Skeletal muscle satellite cell (primary cell): ENCODE measurements around the gene SHISAL1.
"Not testable (repeated sequence)": the region's sequence is repeated elsewhere in the genome, so short reads cannot be mapped to it uniquely, and the experiment has no call there.

ENCODE experiments used
- H3K27me3 ChIP-seq: 2 replicates; pipeline ENCODE4 v1.7.0; 2013; ENCODE audit warnings: low read length; ENCODE audit not compliant: control insufficient read depth, insufficient read depth
- H3K36me3 ChIP-seq: 2 replicates; pipeline ENCODE4 v1.7.0; 2013; ENCODE audit warnings: mild to moderate bottlenecking, control low read depth, low read length; ENCODE audit not compliant: insufficient read depth
- H3K4me1 ChIP-seq: 2 replicates; pipeline ENCODE4 v1.7.0; 2013; ENCODE audit warnings: low read length; ENCODE audit not compliant: control insufficient read depth, insufficient read depth
- H3K4me2 ChIP-seq: 2 replicates; pipeline ENCODE4 v1.7.0; 2013; ENCODE audit warnings: mild to moderate bottlenecking, low read length
- H3K4me3 ChIP-seq: 2 replicates; pipeline ENCODE4 v1.7.0; 2013; ENCODE audit warnings: low read length
- H3K9ac ChIP-seq: 2 replicates; pipeline ENCODE4 v1.7.0; 2013; ENCODE audit warnings: mild to moderate bottlenecking, low read depth, low read length, moderate library complexity
- H3K9me3 ChIP-seq: replicated peaks from 2 replicates; pipeline ENCODE4 v1.7.0; 2013; ENCODE audit warnings: mild to moderate bottlenecking, control low read depth, low read length

Gene SHISAL1

GRCh38 chr22:44246615-44247326, 66.0 kb downstream of the SHISAL1 start:
- Histone ChIP-seq H3K4me1 (no peaks in the 10 kb centered on the region), H3K9me3 (no peaks in the 10 kb centered on the region)

GRCh38 chr22:44245867-44246266, 66.9 kb downstream of the SHISAL1 start:
- Histone ChIP-seq H3K4me2 (no peak overlapping the region), H3K9ac (no peak overlapping the region), H3K27me3 (peaks cover 29% of the 10 kb centered on the region), H3K9me3 (no peaks in the 10 kb centered on the region), H3K4me1 (no peaks in the 10 kb centered on the region), H3K36me3 (no peaks in the 10 kb centered on the region), H3K4me3 (no peak overlapping the region)

More at GRCh38 chr22:44246615-44247326, 66.0 kb downstream of the SHISAL1 start:
- no peak overlapping the region for H3K4me2 ChIP-seq
- no peak overlapping the region for H3K4me3 ChIP-seq
- peaks cover 25% of the 10 kb centered on the region for H3K27me3 ChIP-seq
- H3K9ac ChIP-seq, result no peak overlapping the region
- no peaks in the 10 kb centered on the region for H3K36me3 ChIP-seq

- H3K9me3 ChIP-seq, result no peaks in the 10 kb centered on the region
- no peak overlapping the region for H3K4me2 ChIP-seq
- H3K4me3 ChIP-seq, result no peak overlapping the region
- H3K27me3 ChIP-seq, result peaks cover 32% of the 10 kb centered on the region
- no peak overlapping the region for H3K9ac ChIP-seq
- no peaks in the 10 kb centered on the region for H3K4me1 ChIP-seq
- no peaks in the 10 kb centered on the region for H3K36me3 ChIP-seq
Observed at GRCh38 chr22:44245438-44245837, 67.3 kb downstream of the SHISAL1 start.

- H3K9me3 ChIP-seq, result no peaks in the 10 kb centered on the region
- H3K36me3 ChIP-seq, result no peaks in the 10 kb centered on the region
- H3K4me2 ChIP-seq, result no peak overlapping the region
- H3K9ac ChIP-seq, result no peak overlapping the region
- H3K4me3 ChIP-seq, result no peak overlapping the region
- H3K27me3 ChIP-seq, result peaks cover 35% of the 10 kb centered on the region
- H3K4me1 ChIP-seq, result no peaks in the 10 kb centered on the region
Observed at GRCh38 chr22:44244265-44244822, 68.4 kb downstream of the SHISAL1 start.

GRCh38 chr22:44243761-44244160, 69.0 kb downstream of the SHISAL1 start:
- Histone ChIP-seq H3K9me3 (no peaks in the 10 kb centered on the region), H3K27me3 (peaks cover 39% of the 10 kb centered on the region), H3K36me3 (no peaks in the 10 kb centered on the region), H3K4me1 (no peaks in the 10 kb centered on the region), H3K4me2 (no peak overlapping the region), H3K9ac (no peak overlapping the region), H3K4me3 (no peak overlapping the region)

- Histone ChIP-seq H3K4me1 (no peaks in the 10 kb centered on the region), H3K9ac (no peak overlapping the region), H3K9me3 (no peaks in the 10 kb centered on the region), H3K27me3 (peaks cover 39% of the 10 kb centered on the region), H3K36me3 (no peaks in the 10 kb centered on the region), H3K4me3 (no peak overlapping the region), H3K4me2 (no peak overlapping the region)
Observed at GRCh38 chr22:44242946-44243724, 69.6 kb downstream of the SHISAL1 start.

GRCh38 chr22:44241121-44241520, 71.6 kb downstream of the SHISAL1 start:
- H3K4me1 ChIP-seq, H3K4me3 ChIP-seq, H3K4me2 ChIP-seq: not testable (repeated sequence)

GRCh38 chr22:44237290-44237689, 75.5 kb downstream of the SHISAL1 start:
- no peak overlapping the region for H3K4me3 ChIP-seq
- H3K9ac ChIP-seq, result no peak overlapping the region
- H3K4me2 ChIP-seq, result no peak overlapping the region
- no peaks in the 10 kb centered on the region for H3K9me3 ChIP-seq
- peaks cover 20% of the 10 kb centered on the region for H3K27me3 ChIP-seq
- H3K4me1 ChIP-seq, result no peaks in the 10 kb centered on the region
- H3K36me3 ChIP-seq, result no peaks in the 10 kb centered on the region

More at GRCh38 chr22:44241121-44241520, 71.6 kb downstream of the SHISAL1 start:
- not testable (repeated sequence) for H3K9me3 ChIP-seq, H3K36me3 ChIP-seq, H3K9ac ChIP-seq
- H3K27me3 ChIP-seq, result peaks cover 36% of the 10 kb centered on the region

- not testable (repeated sequence) for H3K36me3 ChIP-seq, H3K4me2 ChIP-seq, H3K27me3 ChIP-seq, H3K9me3 ChIP-seq, H3K9ac ChIP-seq, H3K4me1 ChIP-seq, H3K4me3 ChIP-seq
Observed at GRCh38 chr22:44234372-44234771, 78.4 kb downstream of the SHISAL1 start.

GRCh38 chr22:44231233-44231632, 81.5 kb downstream of the SHISAL1 start:
- H3K36me3 ChIP-seq, result no peaks in the 10 kb centered on the region
- H3K4me1 ChIP-seq, result no peaks in the 10 kb centered on the region
- no peaks in the 10 kb centered on the region for H3K9me3 ChIP-seq
- peaks cover 5% of the 10 kb centered on the region for H3K27me3 ChIP-seq
- no peak overlapping the region for H3K4me3 ChIP-seq
- H3K9ac ChIP-seq, result no peak overlapping the region
- H3K4me2 ChIP-seq, result no peak overlapping the region

GRCh38 chr22:44229809-44230208, 82.9 kb downstream of the SHISAL1 start:
- Histone ChIP-seq H3K36me3 (no peaks in the 10 kb centered on the region), H3K9ac (no peak overlapping the region), H3K4me2 (no peak overlapping the region), H3K27me3 (peaks cover 16% of the 10 kb centered on the region), H3K4me3 (no peak overlapping the region), H3K9me3 (no peaks in the 10 kb centered on the region), H3K4me1 (no peaks in the 10 kb centered on the region)
